Renal cortex interstitium (tissue), 11 donors: Measurements from ENCODE around the gene MXRA7. TPM values are rescaled to one million over a fixed set of nuclear protein-coding genes. Genes with fewer than 3 reads are reported as not detected.
"Not testable (repeated sequence)": the region's sequence is repeated elsewhere in the genome, so short reads cannot be mapped to it uniquely, and the experiment has no call there.

Source experiments
- DNase-seq, 11 donors: peaks; one replicate each; pipeline ENCODE4 v3.0.0-alpha.2; 2013; ENCODE audit warnings: low read depth in 9 of 11, low spot score in 4 of 11; ENCODE audit errors: extremely low read depth in 1 of 11
- polyA plus RNA-seq, 3 donors: library from polyadenylated mRNA; unstranded; fragments of 120-200 nt; gene quantifications; one replicate each; pipeline ENCODE4 v1.2.1, GENCODE V29; 2013; ENCODE audit not compliant: insufficient read length in 3 of 3

The MXRA7 gene
- polyA plus RNA-seq, 3 donors, result 102 to 112 (median 106) TPM

- no peak for DNase-seq
Observed at GRCh38 chr17:76702941-76703637, 7.7 kb downstream of the MXRA7 start.

- no peak for DNase-seq
Observed at GRCh38 chr17:76702076-76702475, 8.7 kb downstream of the MXRA7 start.

GRCh38 chr17:76701471-76701967 is 9.2 kb downstream of the MXRA7 start:
- no peak for DNase-seq

GRCh38 chr17:76700617-76701470 is 9.9 kb downstream of the MXRA7 start:
- DNase-seq, result peak in 4 of 11 donors; percentile 49 to 72 (median 53)

GRCh38 chr17:76700270-76700616 is 10.5 kb downstream of the MXRA7 start:
- DNase-seq, result no peak

- DNase-seq, result not testable (repeated sequence)
Observed at GRCh38 chr17:76698466-76698977, 12.2 kb downstream of the MXRA7 start.

- no peak for DNase-seq
Observed at GRCh38 chr17:76697702-76698465, 12.9 kb downstream of the MXRA7 start.

GRCh38 chr17:76696763-76697701 is 13.7 kb downstream of the MXRA7 start:
- no peak for DNase-seq

- no peak for DNase-seq
Observed at GRCh38 chr17:76695059-76695831, 15.5 kb downstream of the MXRA7 start.

GRCh38 chr17:76691379-76692191 is 19.2 kb downstream of the MXRA7 start:
- no peak for DNase-seq

- no peak for DNase-seq
Observed at GRCh38 chr17:76690596-76691280, 20.0 kb downstream of the MXRA7 start.

GRCh38 chr17:76689859-76690258 is 20.9 kb downstream of the MXRA7 start:
- no peak for DNase-seq

GRCh38 chr17:76688165-76688622 is 22.6 kb downstream of the MXRA7 start:
- no peak for DNase-seq

GRCh38 chr17:76687298-76688164 is 23.2 kb downstream of the MXRA7 start:
- DNase-seq, result no peak
